SU-DHL-6 (cell line): ENCODE measurements around the gene DCANP1.

Source experiments
- CTCF ChIP-seq: fragments of 200-600 bp; sonication (generic); IDR thresholded peaks from one replicate; pipeline ENCODE4 v1.5.1; 2017; ENCODE audit warnings: antibody characterized with exemption, mild to moderate bottlenecking, low read length, moderate library complexity; ENCODE audit not compliant: insufficient read depth, poor library complexity, severe bottlenecking
- EZH2phosphoT487 ChIP-seq: fragments of 200-600 bp; sonication (generic), shearing (Covaris generic); conservative IDR thresholded peaks from 2 replicates; pipeline ENCODE4 v1.6.1; 2018; ENCODE audit warnings: mild to moderate bottlenecking, antibody characterized with exemption, low read length, moderate library complexity, mixed read lengths

DNA sequence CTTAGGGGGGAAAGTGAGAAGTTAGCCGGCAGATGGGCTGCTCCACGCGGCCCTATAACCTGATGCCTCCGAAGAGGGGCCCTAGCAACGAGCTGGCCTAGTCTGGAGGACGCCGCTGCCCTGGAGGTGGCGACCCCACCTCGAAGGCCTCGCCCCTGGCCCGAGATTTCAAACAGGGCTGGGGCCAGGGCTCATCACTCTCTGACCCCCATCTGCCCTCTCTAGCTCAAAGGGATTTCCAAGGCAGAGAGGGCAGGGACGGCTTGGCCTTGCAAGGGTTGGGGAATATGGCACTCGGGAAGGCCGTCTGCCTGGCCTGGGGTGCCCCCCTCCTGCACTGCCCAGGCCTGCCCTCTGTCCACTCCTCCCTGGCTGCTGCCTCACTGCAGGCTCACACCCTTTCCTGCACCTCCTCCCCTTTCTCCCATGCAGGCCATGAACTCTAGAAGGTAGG is 30.5 kb upstream of the DCANP1 start:
- no peak for TF ChIP-seq CTCF
- no peak for TF ChIP-seq EZH2phosphoT487
